Mesothelial cell of epicardium (in vitro differentiated cells): ENCODE measurements around the gene TRAK2. TPM values are rescaled to one million over a fixed set of nuclear protein-coding genes. Genes with fewer than 3 reads are reported as not detected.
"Not testable (repeated sequence)": the region's sequence is repeated elsewhere in the genome, so short reads cannot be mapped to it uniquely, and the experiment has no call there.

Source experiments
- DNase-seq, 2 experiments: peaks; one replicate each; pipeline ENCODE4 v3.0.0; 2021; ENCODE audit warnings: low spot score in 2 of 2; ENCODE audit not compliant: unreplicated experiment in 2 of 2
- H3K27ac Mint-ChIP-seq: 2 replicates; pipeline ENCODE4 v1.8.0; 2021; ENCODE audit warnings: mixed read lengths
- H3K27me3 Mint-ChIP-seq: 2 replicates; pipeline ENCODE4 v1.8.0; 2021; ENCODE audit warnings: low read depth, mixed read lengths
- H3K36me3 Mint-ChIP-seq: 2 replicates; pipeline ENCODE4 v1.8.0; 2021; ENCODE audit warnings: mixed read lengths
- H3K4me1 Mint-ChIP-seq: 2 replicates; pipeline ENCODE4 v1.8.0; 2021; ENCODE audit warnings: mixed read lengths
- H3K4me3 Mint-ChIP-seq: 2 replicates; pipeline ENCODE4 v1.8.0; 2021; ENCODE audit warnings: mild to moderate bottlenecking, moderate library complexity, mixed read lengths
- H3K9me3 Mint-ChIP-seq: 2 replicates; pipeline ENCODE4 v1.8.0; 2021; ENCODE audit warnings: mixed read lengths
- total RNA-seq: library from RNA; stranded (reverse); gene quantifications from 3 replicates; pipeline ENCODE4 v1.2.1, GENCODE V29; 2021
- TF ChIP-seq, protein P1 (sequence below): fragments of 200-600 bp; sonication (generic); IDR thresholded peaks from one replicate; pipeline ENCODE4 v1.5.0; 2021; ENCODE audit warnings: antibody characterized with exemption; ENCODE audit not compliant: unreplicated experiment

TRAK2 gene, protein sequence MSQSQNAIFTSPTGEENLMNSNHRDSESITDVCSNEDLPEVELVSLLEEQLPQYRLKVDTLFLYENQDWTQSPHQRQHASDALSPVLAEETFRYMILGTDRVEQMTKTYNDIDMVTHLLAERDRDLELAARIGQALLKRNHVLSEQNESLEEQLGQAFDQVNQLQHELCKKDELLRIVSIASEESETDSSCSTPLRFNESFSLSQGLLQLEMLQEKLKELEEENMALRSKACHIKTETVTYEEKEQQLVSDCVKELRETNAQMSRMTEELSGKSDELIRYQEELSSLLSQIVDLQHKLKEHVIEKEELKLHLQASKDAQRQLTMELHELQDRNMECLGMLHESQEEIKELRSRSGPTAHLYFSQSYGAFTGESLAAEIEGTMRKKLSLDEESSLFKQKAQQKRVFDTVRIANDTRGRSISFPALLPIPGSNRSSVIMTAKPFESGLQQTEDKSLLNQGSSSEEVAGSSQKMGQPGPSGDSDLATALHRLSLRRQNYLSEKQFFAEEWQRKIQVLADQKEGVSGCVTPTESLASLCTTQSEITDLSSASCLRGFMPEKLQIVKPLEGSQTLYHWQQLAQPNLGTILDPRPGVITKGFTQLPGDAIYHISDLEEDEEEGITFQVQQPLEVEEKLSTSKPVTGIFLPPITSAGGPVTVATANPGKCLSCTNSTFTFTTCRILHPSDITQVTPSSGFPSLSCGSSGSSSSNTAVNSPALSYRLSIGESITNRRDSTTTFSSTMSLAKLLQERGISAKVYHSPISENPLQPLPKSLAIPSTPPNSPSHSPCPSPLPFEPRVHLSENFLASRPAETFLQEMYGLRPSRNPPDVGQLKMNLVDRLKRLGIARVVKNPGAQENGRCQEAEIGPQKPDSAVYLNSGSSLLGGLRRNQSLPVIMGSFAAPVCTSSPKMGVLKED
- total RNA-seq = 18.9 to 21.5 TPM (median 19.9 TPM) in 3 replicates

DNA sequence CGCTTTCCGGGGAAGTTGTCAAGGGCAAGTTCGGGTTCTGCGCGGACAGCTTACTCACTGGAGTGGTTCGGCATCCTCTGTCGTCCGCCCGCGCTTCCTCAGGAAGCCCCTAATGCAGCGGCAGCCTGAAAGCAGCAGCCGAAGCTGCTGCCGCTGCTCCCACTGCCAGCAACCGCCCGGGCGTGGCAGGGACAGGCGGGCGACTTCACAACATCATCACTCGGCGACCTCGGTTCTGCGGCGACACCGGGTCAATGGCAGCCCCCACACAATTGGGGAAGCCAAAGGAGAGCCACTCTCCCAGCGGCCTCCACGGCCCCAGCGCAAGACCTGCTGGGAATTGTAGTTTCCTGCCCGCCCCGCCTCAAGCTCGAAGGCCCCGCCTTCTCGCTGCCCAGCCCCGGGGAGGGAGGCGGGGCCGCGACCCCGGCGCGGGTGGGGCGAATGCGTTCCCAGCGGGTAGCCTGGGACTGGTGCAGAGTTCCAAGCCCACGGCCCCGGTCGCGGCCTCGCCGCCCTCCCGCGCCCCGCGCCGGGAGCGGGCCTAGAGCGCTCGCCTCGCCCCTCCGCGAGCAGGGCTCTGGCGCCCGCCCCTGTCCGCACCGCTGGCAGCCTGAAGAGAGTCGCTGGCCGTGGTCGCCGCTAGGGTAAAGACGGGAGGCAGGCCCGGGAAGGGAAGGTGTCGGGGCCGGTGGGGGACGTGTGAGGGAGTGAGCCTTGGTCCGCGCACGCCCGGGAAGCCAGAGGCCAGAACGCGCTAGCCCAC lies at the start of gene TRAK2, which contains the start of gene STRADB:
Gene TRAK2, minus strand, starts transcription at position 167 of the 766 bp plus-strand sequence. CDS start 30,951 bp downstream, outside the sequence.
Gene STRADB, plus strand, starts transcription at position 449 of the 766 bp plus-strand sequence. CDS start 3,101 bp downstream, outside the sequence.
- TF ChIP-seq, protein P1, sequence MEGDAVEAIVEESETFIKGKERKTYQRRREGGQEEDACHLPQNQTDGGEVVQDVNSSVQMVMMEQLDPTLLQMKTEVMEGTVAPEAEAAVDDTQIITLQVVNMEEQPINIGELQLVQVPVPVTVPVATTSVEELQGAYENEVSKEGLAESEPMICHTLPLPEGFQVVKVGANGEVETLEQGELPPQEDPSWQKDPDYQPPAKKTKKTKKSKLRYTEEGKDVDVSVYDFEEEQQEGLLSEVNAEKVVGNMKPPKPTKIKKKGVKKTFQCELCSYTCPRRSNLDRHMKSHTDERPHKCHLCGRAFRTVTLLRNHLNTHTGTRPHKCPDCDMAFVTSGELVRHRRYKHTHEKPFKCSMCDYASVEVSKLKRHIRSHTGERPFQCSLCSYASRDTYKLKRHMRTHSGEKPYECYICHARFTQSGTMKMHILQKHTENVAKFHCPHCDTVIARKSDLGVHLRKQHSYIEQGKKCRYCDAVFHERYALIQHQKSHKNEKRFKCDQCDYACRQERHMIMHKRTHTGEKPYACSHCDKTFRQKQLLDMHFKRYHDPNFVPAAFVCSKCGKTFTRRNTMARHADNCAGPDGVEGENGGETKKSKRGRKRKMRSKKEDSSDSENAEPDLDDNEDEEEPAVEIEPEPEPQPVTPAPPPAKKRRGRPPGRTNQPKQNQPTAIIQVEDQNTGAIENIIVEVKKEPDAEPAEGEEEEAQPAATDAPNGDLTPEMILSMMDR = peak; percentile 25
- DNase-seq = peak; percentile 80 to 89
- H3K9me3 Mint-ChIP-seq = no peaks in the 10 kb centered on the region
- H3K36me3 Mint-ChIP-seq = peaks cover 2% of the 10 kb centered on the region
- peaks cover 30% of the 10 kb centered on the region for H3K4me1 Mint-ChIP-seq
- H3K27ac Mint-ChIP-seq = peak within 1 kb of the TSS; percentile 96
- peak within 1 kb of the TSS; percentile 95 for H3K4me3 Mint-ChIP-seq
- no peaks in the 10 kb centered on the region for H3K27me3 Mint-ChIP-seq

DNA sequence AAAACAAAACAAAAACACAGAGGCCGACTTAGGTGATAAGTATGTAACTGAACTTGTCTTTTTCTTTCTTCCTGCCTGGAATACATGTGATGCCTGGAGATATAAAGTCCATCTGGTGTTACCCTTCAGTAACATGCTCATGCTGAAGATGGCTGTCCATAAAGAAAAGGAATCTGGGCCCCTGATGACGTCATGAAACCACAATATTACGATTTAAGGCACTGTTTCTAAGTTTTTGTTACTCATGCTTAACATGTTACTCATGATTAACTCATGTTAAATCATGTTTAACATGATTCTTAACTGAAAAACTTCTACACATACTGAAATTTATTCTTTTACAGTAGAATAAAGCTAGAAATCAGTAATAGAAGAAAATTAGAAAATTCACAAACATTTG lies 49.3 kb upstream of the TRAK2 start:
- Mint-ChIP-seq H3K9me3 (peaks cover 35% of the 10 kb centered on the region), H3K27me3 (no peaks in the 10 kb centered on the region), H3K27ac (no peak overlapping the region), H3K4me1 (no peaks in the 10 kb centered on the region), H3K36me3 (peaks cover 9% of the 10 kb centered on the region), H3K4me3 (no peak overlapping the region)
- TF ChIP-seq, protein P1 = no peak
- DNase-seq = no peak

DNA sequence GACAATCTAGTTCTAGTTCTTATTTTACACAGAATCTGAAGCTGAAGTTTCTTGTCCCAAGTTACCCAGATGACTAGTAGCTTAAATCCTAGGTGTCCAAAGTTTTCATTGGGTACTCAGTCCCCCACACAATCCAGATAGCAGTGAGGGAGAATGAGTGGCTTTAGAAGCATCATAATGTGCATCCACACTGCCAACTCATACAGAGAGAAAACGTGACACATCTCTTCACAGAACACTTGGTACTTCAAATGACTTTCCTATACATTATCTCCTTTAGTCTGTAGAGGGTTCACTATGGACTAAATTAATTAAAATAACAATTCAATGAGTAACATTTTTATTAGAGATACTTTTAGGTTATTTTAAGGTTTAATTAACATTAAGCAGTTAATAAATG lies 45.5 kb upstream of the TRAK2 start:
- Mint-ChIP-seq H3K27me3 (peaks cover 10% of the 10 kb centered on the region), H3K4me3 (no peak overlapping the region), H3K27ac (no peak overlapping the region), H3K36me3 (peaks cover 1% of the 10 kb centered on the region), H3K9me3 (peaks cover 12% of the 10 kb centered on the region), H3K4me1 (no peaks in the 10 kb centered on the region)
- TF ChIP-seq, protein P1 = no peak
- DNase-seq = no peak

DNA sequence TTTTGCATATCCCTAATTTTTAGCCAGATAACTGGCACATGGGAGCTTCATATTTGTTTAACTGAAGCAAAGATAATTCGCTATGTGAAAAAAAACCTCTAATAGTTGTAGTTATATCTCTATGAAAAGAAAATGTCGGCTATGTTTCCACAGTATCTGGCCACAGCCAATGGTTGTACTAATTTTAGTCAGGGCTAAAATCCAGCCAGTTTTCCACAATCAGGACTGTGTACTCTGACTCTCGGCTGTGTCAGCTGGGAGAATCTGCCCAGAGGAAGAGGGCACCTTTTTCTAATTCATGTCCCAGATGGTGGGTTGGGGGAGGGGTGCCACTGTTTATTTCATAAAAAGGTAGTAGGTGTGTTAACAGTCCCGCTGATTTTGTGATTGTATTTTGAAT lies 39.0 kb upstream of the TRAK2 start:
- no peaks in the 10 kb centered on the region for H3K9me3 Mint-ChIP-seq
- H3K36me3 Mint-ChIP-seq = no peaks in the 10 kb centered on the region
- H3K27me3 Mint-ChIP-seq = peaks cover 16% of the 10 kb centered on the region
- no peak for DNase-seq
- H3K4me1 Mint-ChIP-seq = no peaks in the 10 kb centered on the region
- no peak overlapping the region for H3K27ac Mint-ChIP-seq
- TF ChIP-seq, protein P1 = no peak
- no peak overlapping the region for H3K4me3 Mint-ChIP-seq

DNA sequence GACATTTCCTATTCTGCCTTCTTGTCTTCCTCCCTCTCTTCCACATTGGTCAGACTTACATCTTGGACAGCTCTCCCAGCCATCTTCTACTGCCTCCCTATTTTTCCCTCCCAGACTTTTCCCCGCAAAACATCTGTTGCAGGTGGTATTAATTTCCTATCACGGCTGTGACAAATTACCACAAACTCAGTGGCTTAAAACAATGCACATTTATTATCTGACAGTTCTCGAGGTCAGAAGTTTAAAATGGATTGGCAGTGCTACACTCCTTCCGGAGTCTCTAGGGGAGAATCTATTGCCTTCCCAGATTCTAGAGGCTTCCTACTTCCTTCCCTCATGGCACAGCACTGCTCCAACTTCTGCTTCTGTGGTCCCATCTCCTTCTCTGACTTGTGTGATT lies 33.5 kb upstream of the TRAK2 start:
- peaks cover 21% of the 10 kb centered on the region for H3K36me3 Mint-ChIP-seq
- DNase-seq = no peak

DNA sequence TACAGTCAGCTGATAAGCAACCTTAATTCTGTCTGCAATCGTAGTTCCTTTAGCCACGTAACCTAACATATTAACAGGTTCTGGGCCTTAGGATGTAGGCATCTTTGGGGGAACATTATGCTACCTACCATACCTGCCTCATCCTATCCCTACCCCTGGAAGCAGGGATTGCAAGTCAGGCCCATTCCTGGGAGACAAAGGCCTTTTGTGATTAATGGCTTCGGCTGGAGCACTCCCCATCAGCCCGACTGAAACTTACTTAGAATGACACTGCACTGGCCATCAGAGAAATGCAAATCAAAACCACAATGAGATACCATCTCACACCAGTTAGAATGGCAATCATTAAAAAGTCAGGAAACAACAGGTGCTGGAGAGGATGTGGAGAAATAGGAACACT lies 32.5 kb upstream of the TRAK2 start:
- peaks cover 21% of the 10 kb centered on the region for H3K36me3 Mint-ChIP-seq
- H3K27me3 Mint-ChIP-seq, DNase-seq, H3K4me3 Mint-ChIP-seq, H3K27ac Mint-ChIP-seq, H3K4me1 Mint-ChIP-seq: not testable (repeated sequence)
- peaks cover 12% of the 10 kb centered on the region for H3K9me3 Mint-ChIP-seq

More for the DNA sequence above, 33.5 kb upstream of the TRAK2 start:
- Mint-ChIP-seq H3K4me1 (peaks cover 7% of the 10 kb centered on the region), H3K27ac (no peak overlapping the region), H3K9me3 (peaks cover 12% of the 10 kb centered on the region), H3K4me3 (no peak overlapping the region), H3K27me3 (no peaks in the 10 kb centered on the region)
- TF ChIP-seq, protein P1 = no peak
